ENCODE measurements around the gene CAPNS1.

The CAPNS1 gene

GRCh38 chr19:36097036-36097435 lies 42.8 kb upstream of the CAPNS1 start:
- no peak for TF ChIP-seq SP1 (IDR thresholded peaks at IDR 0.05)
- TF ChIP-seq SUZ12 (IDR thresholded peaks at IDR 0.05) = no peak
- no peak for TF ChIP-seq BHLHE40 (IDR thresholded peaks at IDR 0.05; ENCODE audit: borderline replicate concordance)
- TF ChIP-seq ZNF384 (IDR thresholded peaks at IDR 0.05) = no peak
- TF ChIP-seq FOXK2 (IDR thresholded peaks at IDR 0.05) = no peak
- TF ChIP-seq CTBP1 (IDR thresholded peaks at IDR 0.05; ENCODE audit: borderline replicate concordance) = no peak
- ChIA-PET POLR2A (no interaction called here), CTCF (no interaction called here)
- no peak for DNase-seq (ENCODE audit: extremely low spot score)

- DNase-seq (ENCODE audit: extremely low spot score) = no peak
- CTCF ChIA-PET = no interaction called here
- POLR2A ChIA-PET = no interaction called here
- TF ChIP-seq CTBP1 (IDR thresholded peaks at IDR 0.05; ENCODE audit: borderline replicate concordance) (no peak), BHLHE40 (IDR thresholded peaks at IDR 0.05; ENCODE audit: borderline replicate concordance) (no peak), ZNF384 (IDR thresholded peaks at IDR 0.05) (no peak), LEF1 (IDR thresholded peaks at IDR 0.05; ENCODE audit: borderline replicate concordance) (no peak), FOXK2 (IDR thresholded peaks at IDR 0.05) (no peak), SUZ12 (IDR thresholded peaks at IDR 0.05) (no peak), PKNOX1 (IDR thresholded peaks at IDR 0.05) (no peak), HDGF (IDR thresholded peaks at IDR 0.05; ENCODE audit: borderline replicate concordance) (no peak), SP1 (IDR thresholded peaks at IDR 0.05) (no peak), TARDBP (IDR thresholded peaks at IDR 0.05) (no peak), ARNT (IDR thresholded peaks at IDR 0.05) (no peak), ELF4 (IDR thresholded peaks at IDR 0.05) (no peak), FOXM1 (IDR thresholded peaks at IDR 0.05; ENCODE audit: borderline replicate concordance) (no peak), L3MBTL2 (conservative IDR thresholded peaks at IDR 0.05) (no peak)
These were observed 40.6 kb upstream of the CAPNS1 start for GRCh38 chr19:36099166-36099785.

GRCh38 chr19:36100476-36100875 lies 39.4 kb upstream of the CAPNS1 start:
- CTCF ChIA-PET = no interaction called here

GRCh38 chr19:36101550-36102327 lies 38.1 kb upstream of the CAPNS1 start:
- ChIA-PET POLR2A (interaction anchor here (1.2 to 1.5 kb wide), 2 partner anchors 8 to 14 kb away, joined by 3 to 7 read pairs; partner anchors contain the start of gene TBCB), CTCF (no interaction called here)
- DNase-seq (ENCODE audit: extremely low spot score) = no peak
- TF ChIP-seq LEF1 (IDR thresholded peaks at IDR 0.05; ENCODE audit: borderline replicate concordance) (no peak), NFRKB (IDR thresholded peaks at IDR 0.05) (no peak)

More at GRCh38 chr19:36100476-36100875, 39.4 kb upstream of the CAPNS1 start:
- DNase-seq (ENCODE audit: extremely low spot score) = no peak
- POLR2A ChIA-PET = interaction anchor here (1.2 to 1.5 kb wide), 2 partner anchors 9 to 15 kb away, joined by 3 to 7 read pairs; partner anchors contain the start of gene TBCB
- TF ChIP-seq ELF4 (IDR thresholded peaks at IDR 0.05) (no peak), FOXK2 (IDR thresholded peaks at IDR 0.05) (no peak), PKNOX1 (IDR thresholded peaks at IDR 0.05) (no peak)

- no peak for DNase-seq (ENCODE audit: extremely low spot score)
- TF ChIP-seq FOXA1 (IDR thresholded peaks at IDR 0.05) (no peak), ZNF384 (IDR thresholded peaks at IDR 0.05) (no peak), BHLHE40 (IDR thresholded peaks at IDR 0.05; ENCODE audit: borderline replicate concordance) (no peak), FOXM1 (IDR thresholded peaks at IDR 0.05; ENCODE audit: borderline replicate concordance) (no peak), FOXK2 (IDR thresholded peaks at IDR 0.05) (no peak), TARDBP (IDR thresholded peaks at IDR 0.05) (no peak), LEF1 (IDR thresholded peaks at IDR 0.05; ENCODE audit: borderline replicate concordance) (no peak)
- POLR2A ChIA-PET = interaction anchor here (1.1 kb wide), 1 partner anchor 12 kb away, joined by 3 read pairs; the partner anchor contains the start of genes POLR2I and TBCB
- CTCF ChIA-PET = no interaction called here
These were observed 36.7 kb upstream of the CAPNS1 start for GRCh38 chr19:36103040-36103626.

- ChIA-PET CTCF (no interaction called here), POLR2A (interaction anchor here (1.1 kb wide), 1 partner anchor 11 kb away, joined by 3 read pairs; the partner anchor contains the start of genes POLR2I and TBCB)
- no peak for DNase-seq (ENCODE audit: extremely low spot score)
- TF ChIP-seq TARDBP (IDR thresholded peaks at IDR 0.05) (no peak), FOXM1 (IDR thresholded peaks at IDR 0.05; ENCODE audit: borderline replicate concordance) (no peak), ELF4 (IDR thresholded peaks at IDR 0.05) (no peak), PKNOX1 (IDR thresholded peaks at IDR 0.05) (no peak), LEF1 (IDR thresholded peaks at IDR 0.05; ENCODE audit: borderline replicate concordance) (no peak), L3MBTL2 (conservative IDR thresholded peaks at IDR 0.05) (no peak), HDGF (IDR thresholded peaks at IDR 0.05; ENCODE audit: borderline replicate concordance) (no peak), SUZ12 (IDR thresholded peaks at IDR 0.05) (no peak), ZNF384 (IDR thresholded peaks at IDR 0.05) (no peak), ARNT (IDR thresholded peaks at IDR 0.05) (no peak), NFRKB (IDR thresholded peaks at IDR 0.05) (no peak), BHLHE40 (IDR thresholded peaks at IDR 0.05; ENCODE audit: borderline replicate concordance) (no peak), SP1 (IDR thresholded peaks at IDR 0.05) (no peak), CTBP1 (IDR thresholded peaks at IDR 0.05; ENCODE audit: borderline replicate concordance) (no peak), FOXK2 (IDR thresholded peaks at IDR 0.05) (no peak), FOXA1 (IDR thresholded peaks at IDR 0.05) (no peak)
These were observed 35.9 kb upstream of the CAPNS1 start for GRCh38 chr19:36103842-36104552.
